ENCODE data around the gene TFDP2. TPM values are rescaled to one million over a fixed set of nuclear protein-coding genes. Genes with fewer than 3 reads are reported as not detected.

Gene TFDP2
- total RNA-seq, 4 donors from 2014 or later: 41.9 to 134 (median 47.3) TPM

DNA sequence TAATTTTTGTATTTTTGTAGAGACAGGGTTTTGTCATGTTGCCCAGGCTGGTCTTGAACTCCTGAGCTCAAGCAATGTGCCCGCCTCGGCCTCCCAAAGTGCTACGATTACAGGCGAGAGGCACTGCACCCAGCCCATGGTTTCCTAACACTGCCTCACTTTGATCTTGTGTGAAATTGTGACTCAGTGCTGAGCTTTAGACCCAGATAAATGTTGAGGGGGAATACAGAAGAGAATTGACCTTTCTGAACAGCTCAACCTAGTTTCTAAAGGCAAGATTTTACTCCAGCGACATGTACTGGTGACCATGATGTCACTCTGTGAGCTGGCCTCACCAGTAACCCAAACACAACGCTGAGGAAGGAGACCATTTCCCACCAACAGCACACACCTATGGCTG, 199.4 kb downstream of the TFDP2 start:
- no peak for TF ChIP-seq EP300 (IDR thresholded peaks at IDR 0.05)
- no peak for TF ChIP-seq POLR2AphosphoS5 (IDR thresholded peaks at IDR 0.05)
- TF ChIP-seq, protein P1, sequence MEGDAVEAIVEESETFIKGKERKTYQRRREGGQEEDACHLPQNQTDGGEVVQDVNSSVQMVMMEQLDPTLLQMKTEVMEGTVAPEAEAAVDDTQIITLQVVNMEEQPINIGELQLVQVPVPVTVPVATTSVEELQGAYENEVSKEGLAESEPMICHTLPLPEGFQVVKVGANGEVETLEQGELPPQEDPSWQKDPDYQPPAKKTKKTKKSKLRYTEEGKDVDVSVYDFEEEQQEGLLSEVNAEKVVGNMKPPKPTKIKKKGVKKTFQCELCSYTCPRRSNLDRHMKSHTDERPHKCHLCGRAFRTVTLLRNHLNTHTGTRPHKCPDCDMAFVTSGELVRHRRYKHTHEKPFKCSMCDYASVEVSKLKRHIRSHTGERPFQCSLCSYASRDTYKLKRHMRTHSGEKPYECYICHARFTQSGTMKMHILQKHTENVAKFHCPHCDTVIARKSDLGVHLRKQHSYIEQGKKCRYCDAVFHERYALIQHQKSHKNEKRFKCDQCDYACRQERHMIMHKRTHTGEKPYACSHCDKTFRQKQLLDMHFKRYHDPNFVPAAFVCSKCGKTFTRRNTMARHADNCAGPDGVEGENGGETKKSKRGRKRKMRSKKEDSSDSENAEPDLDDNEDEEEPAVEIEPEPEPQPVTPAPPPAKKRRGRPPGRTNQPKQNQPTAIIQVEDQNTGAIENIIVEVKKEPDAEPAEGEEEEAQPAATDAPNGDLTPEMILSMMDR (IDR thresholded peaks at IDR 0.05): no peak
- 94% methylated on average over 6 of the region's 6 CpGs for WGBS
- no peaks in the 10 kb centered on the region for H3K27me3 ChIP-seq
- peaks cover 0 to 7% (median 4%) of the 10 kb centered on the region in 4 donors for H3K4me1 ChIP-seq
- no peak for DNase-seq (ENCODE audit: extremely low spot score)
- no peak overlapping the region for H3K4me3 ChIP-seq
- intact Hi-C loops (cut with DNase I): no loop called here
- H3K27ac ChIP-seq (replicated peaks in 1 of 4): no peak overlapping the region
- peaks cover 4 to 33% (median 15%) of the 10 kb centered on the region in 4 donors for H3K36me3 ChIP-seq
- no peaks in the 10 kb centered on the region for H3K9me3 ChIP-seq

DNA sequence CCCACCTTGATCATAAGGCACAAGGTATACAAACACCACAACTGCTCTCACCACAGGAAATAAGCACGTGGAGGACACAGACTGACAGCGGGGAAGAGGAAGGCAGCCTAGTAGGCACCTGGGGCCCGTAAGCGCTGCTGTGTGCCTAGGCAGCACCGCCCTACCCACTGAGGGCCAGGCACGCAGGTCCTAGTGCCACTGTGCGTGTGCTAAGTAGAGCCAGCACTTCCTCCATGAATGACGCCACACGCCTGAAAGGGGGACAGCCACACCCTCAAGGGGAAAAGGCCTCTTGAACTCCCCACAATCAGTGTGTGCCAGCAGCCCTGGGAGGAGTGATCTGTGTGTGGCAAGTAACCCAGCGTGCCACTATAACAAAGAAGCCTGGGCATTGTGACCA, 199.9 kb downstream of the TFDP2 start:
- Histone ChIP-seq H3K9me3 (no peaks in the 10 kb centered on the region), H3K4me1 (peaks cover 0 to 2% (median under 1%) of the 10 kb centered on the region in 4 donors), H3K27ac (replicated peaks in 1 of 4) (no peak overlapping the region), H3K36me3 (peaks cover 4 to 33% (median 15%) of the 10 kb centered on the region in 4 donors), H3K4me3 (no peak overlapping the region), H3K27me3 (no peaks in the 10 kb centered on the region)
- no peak for TF ChIP-seq POLR2A (IDR thresholded peaks at IDR 0.05; ENCODE audit: low read depth)
- no peak for TF ChIP-seq EP300 (IDR thresholded peaks at IDR 0.05)
- TF ChIP-seq POLR2AphosphoS5 (IDR thresholded peaks at IDR 0.05): no peak
- TF ChIP-seq, protein P1 (IDR thresholded peaks at IDR 0.05): no peak
- intact Hi-C loops (cut with DNase I): no loop called here
- 96% methylated on average over 5 of the region's 10 CpGs for WGBS
- DNase-seq (ENCODE audit: extremely low spot score): no peak

DNA sequence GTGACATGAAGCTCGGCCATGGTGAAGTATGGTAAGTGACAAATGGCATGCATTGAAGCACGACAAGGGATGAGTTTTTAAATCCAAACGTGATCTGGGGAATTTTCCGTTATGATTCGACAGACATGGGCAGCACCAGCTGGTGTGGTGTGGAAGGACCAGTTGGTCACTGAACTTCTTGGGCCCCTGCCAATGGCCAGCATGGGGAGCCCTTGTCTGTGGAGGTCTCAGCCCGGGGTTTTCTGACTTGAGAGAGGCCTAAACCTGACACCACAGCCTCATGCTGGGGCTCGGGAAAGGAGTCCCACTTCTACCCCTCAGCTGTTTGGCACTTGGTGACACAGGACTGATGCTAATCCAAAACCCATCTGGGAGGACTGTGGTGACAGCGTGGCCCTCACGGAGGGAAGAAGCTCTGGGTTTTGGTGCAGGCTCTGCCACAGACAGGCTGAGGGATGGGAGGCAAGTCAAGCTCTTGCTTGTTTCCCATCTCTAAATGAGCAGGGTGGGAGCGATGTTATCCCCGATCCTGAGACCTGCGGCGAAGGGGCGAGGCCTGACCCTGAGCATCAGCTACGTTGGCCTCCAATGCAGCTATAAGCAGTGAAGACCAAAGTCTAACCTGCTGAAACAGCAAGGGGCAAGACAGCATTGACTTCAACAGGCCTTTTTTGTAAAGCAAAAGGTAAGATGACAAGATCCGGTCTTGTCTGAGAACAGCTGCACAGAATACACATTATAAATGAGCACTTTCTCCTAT, 203.4 kb downstream of the TFDP2 start:
- Histone ChIP-seq H3K9me3 (no peaks in the 10 kb centered on the region), H3K27me3 (no peaks in the 10 kb centered on the region), H3K27ac (replicated peaks in 1 of 4) (no peak overlapping the region), H3K4me3 (no peak overlapping the region), H3K36me3 (peaks cover 0 to 17% (median 0%) of the 10 kb centered on the region in 4 donors), H3K4me1 (no peaks in the 10 kb centered on the region)
- intact Hi-C loops (cut with DNase I): no loop called here
- no peak for DNase-seq (ENCODE audit: extremely low spot score)
- TF ChIP-seq, protein P1 (IDR thresholded peaks at IDR 0.05): no peak
- TF ChIP-seq POLR2AphosphoS5 (IDR thresholded peaks at IDR 0.05): no peak
- no peak for TF ChIP-seq POLR2A (IDR thresholded peaks at IDR 0.05; ENCODE audit: low read depth)
- TF ChIP-seq EP300 (IDR thresholded peaks at IDR 0.05): no peak
- 88% methylated on average over 15 of the region's 16 CpGs for WGBS

DNA sequence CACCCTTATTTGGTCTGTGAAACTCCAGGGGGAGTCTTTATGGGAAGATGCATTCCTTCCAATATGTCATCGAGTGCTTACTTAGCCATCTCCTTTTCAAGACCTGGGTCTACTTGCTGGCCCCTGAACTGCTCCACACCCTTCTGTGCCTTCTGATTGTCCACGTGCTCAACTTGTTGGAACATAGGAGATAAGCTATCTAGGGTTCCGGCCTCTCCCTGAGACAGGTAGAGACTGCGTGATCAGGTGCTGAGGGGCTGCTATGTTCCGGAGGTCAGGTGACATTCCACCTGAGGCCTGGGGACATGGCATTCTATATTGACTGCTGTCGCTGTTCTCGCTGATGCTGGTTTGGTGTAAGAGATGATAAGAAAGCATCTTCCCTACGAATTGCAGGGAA, 207.3 kb downstream of the TFDP2 start:
- DNase-seq (ENCODE audit: extremely low spot score): no peak
- no peak overlapping the region for H3K27ac ChIP-seq (replicated peaks in 1 of 4)
- TF ChIP-seq POLR2A (IDR thresholded peaks at IDR 0.05; ENCODE audit: low read depth): no peak
- TF ChIP-seq, protein P1 (IDR thresholded peaks at IDR 0.05): no peak
- TF ChIP-seq EP300 (IDR thresholded peaks at IDR 0.05): no peak
- no peak for TF ChIP-seq POLR2AphosphoS5 (IDR thresholded peaks at IDR 0.05)
- no peaks in the 10 kb centered on the region for H3K9me3 ChIP-seq
- intact Hi-C loops (cut with DNase I): no loop called here
- peaks cover 0 to 4% (median 0%) of the 10 kb centered on the region in 4 donors for H3K36me3 ChIP-seq
- WGBS: 92% methylated on average over 8 of the region's 8 CpGs
- no peak overlapping the region for H3K4me3 ChIP-seq
- H3K4me1 ChIP-seq: peaks cover 0 to 9% (median 0%) of the 10 kb centered on the region in 4 donors
- no peaks in the 10 kb centered on the region for H3K27me3 ChIP-seq

Data from esophagus muscularis mucosa (tissue), 4 donors.